SH-SY5Y (cell line): Measurements from ENCODE around the gene SLC35G2.

Experiments used
- GATA2 ChIP-seq: IDR thresholded peaks from 2 replicates; pipeline ENCODE4 v1.6.1; 2011; ENCODE audit warnings: mild to moderate bottlenecking, low read depth, low read length
- GATA3 ChIP-seq: IDR thresholded peaks from 2 replicates; pipeline ENCODE4 v1.6.1; 2011; ENCODE audit warnings: low read depth, mild to moderate bottlenecking, low read length, moderate library complexity

DNA sequence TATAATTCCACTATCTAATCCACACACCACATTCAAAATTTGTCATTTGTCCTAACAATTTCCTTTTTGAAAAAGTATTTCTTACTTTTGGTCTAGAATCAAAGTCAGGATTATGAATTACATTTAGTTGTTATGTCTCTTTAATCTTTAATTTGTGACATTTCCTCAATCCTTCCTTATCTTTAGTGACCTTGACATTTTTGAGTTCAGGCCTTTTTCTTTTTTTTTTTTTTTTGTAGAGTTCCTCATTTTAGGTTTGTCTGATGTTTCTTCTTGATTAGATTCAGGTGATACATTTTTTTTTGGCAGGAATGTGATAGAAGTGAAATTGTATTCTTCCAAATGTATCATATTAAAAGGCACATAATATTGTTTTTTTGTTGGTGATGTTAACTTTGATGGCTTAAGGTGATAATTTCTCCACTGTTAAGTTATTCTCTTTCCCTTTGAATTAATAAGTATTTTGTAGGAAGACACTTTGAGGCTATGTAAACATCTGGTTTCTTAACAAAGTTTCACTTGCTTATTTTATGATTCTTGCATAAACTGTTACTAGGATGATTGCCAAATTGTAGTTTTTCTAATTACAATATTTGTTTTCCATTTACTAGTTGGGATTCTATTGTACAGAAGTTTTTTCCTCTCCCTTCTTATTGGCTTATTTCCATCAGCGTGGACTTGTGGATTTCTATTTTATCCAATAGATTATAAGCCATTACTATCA, 16.3 kb downstream of the SLC35G2 start:
- TF ChIP-seq GATA2, result no peak
- no peak for TF ChIP-seq GATA3
